Measurements from ENCODE around the gene SUN5. TPM values are rescaled to one million over a fixed set of nuclear protein-coding genes. Genes with fewer than 3 reads are reported as not detected.
A peak's percentile ranks its signal among the peaks of the same experiment; 100 is the strongest.

The SUN5 gene
- total RNA-seq, 1 experiment from 2014 or later = not detected

GRCh38 chr20:32966881-32967781, 37.1 kb downstream of the SUN5 start:
- H3K4ac ChIP-seq (ENCODE audit: low read depth, low read length) = no peak overlapping the region
- peak; percentile 21 for DNase-seq
- peaks cover 2% of the 10 kb centered on the region; the same call in 1 of the 2 replicates for H3K4me1 ChIP-seq (ENCODE audit: insufficient read depth, low read length)
- no peak overlapping the region for H4K91ac ChIP-seq (ENCODE audit: insufficient read length, low read depth, low read length)
- no peaks in the 10 kb centered on the region for H3K36me3 Mint-ChIP-seq (ENCODE audit: insufficient read depth in 1 of 3, low read depth in 3 of 3)
- H3K14ac ChIP-seq (ENCODE audit: insufficient read depth, low read length) = no peak overlapping the region
- H2BK15ac ChIP-seq (ENCODE audit: low read depth, low read length) = no peak overlapping the region
- H3K9me3 ChIP-seq (ENCODE audit: control insufficient read depth, low read depth, low read length) = no peaks in the 10 kb centered on the region
- no peak overlapping the region for H2BK20ac ChIP-seq (ENCODE audit: low read depth, low read length, poor library complexity, severe bottlenecking)
- no peak overlapping the region for H3K9ac ChIP-seq (ENCODE audit: extremely low read depth, insufficient read length, low read length)
- H3K9me3 Mint-ChIP-seq = no peaks in the 10 kb centered on the region; a peak in 2 of 5 replicates
- no CpG with 5 or more reads among the region's 16 CpGs for WGBS (ENCODE audit: extremely low coverage, insufficient read length, low lambda C conversion rate)
- H3T11ph ChIP-seq (ENCODE audit: low read length) = no peak overlapping the region
- H3K4me1 Mint-ChIP-seq = no peaks in the 10 kb centered on the region
- H3K56ac ChIP-seq (ENCODE audit: insufficient read length, low read depth, low read length) = no peak overlapping the region
- no peak overlapping the region for H2BK5ac ChIP-seq (ENCODE audit: insufficient read length, low read length)
- TF ChIP-seq CTCF (conservative IDR thresholded peaks at IDR 0.05) = no peak
- H3K23me2 ChIP-seq (ENCODE audit: insufficient read length, low read depth, low read length, poor library complexity, severe bottlenecking) = no peaks in the 10 kb centered on the region
- no peaks in the 10 kb centered on the region for H4K20me1 ChIP-seq (ENCODE audit: control insufficient read depth, insufficient read depth, insufficient read length)
- no peaks in the 10 kb centered on the region; the same call in 1 of the 2 replicates for H3K27me3 ChIP-seq (ENCODE audit: insufficient read depth, low read length)
- no peak overlapping the region for H4K8ac ChIP-seq (replicated peaks; ENCODE audit: insufficient read length, low read depth, low read length)
- H2AK5ac ChIP-seq (ENCODE audit: insufficient read length, low read length) = no peak overlapping the region
- no peak overlapping the region for H3K23ac ChIP-seq (ENCODE audit: insufficient read length, low read depth, low read length)
- H3K27ac Mint-ChIP-seq = no peak overlapping the region
- H3K4me2 ChIP-seq (ENCODE audit: insufficient read depth, insufficient read length, low read length) = no peak overlapping the region
- H2BK120ac ChIP-seq (ENCODE audit: low read depth, low read length, poor library complexity, severe bottlenecking) = no peak overlapping the region
- no peak overlapping the region for H4K5ac ChIP-seq (ENCODE audit: insufficient read length, low read depth, low read length)
- H2AFZ ChIP-seq (ENCODE audit: low read length) = no peak overlapping the region
- no peak overlapping the region for H3K27ac ChIP-seq (ENCODE audit: insufficient read length, low read depth, low read length)
- H2BK12ac ChIP-seq (ENCODE audit: insufficient read length, low read depth, low read length) = no peak overlapping the region
- H3K4me3 Mint-ChIP-seq = no peak overlapping the region
- peaks cover 31% of the 10 kb centered on the region for H3K27me3 Mint-ChIP-seq (ENCODE audit: low read depth)
- H3K79me2 ChIP-seq (ENCODE audit: insufficient read depth, low read length) = no peaks in the 10 kb centered on the region
- H3K18ac ChIP-seq (ENCODE audit: insufficient read length, low read depth, low read length) = no peak overlapping the region
- no peaks in the 10 kb centered on the region for H3K79me1 ChIP-seq (ENCODE audit: insufficient read depth, low read depth, low read length, poor library complexity, severe bottlenecking)
